HEK293 (cell line): ENCODE data around the gene CDC42BPA.

Experiments
- CTCF ChIA-PET: fragments of 350-600 bp; formaldehyde crosslinking; extraction: SDS; loops from one replicate; lab custom pipeline; 2021; ENCODE audit warnings: antibody characterized with exemption; lab: Yijun Ruan, JAX
- POLR2A ChIA-PET: fragments of 300-600 bp; formaldehyde crosslinking; extraction: SDS; loops from one replicate; lab custom pipeline; 2020; ENCODE audit warnings: antibody characterized with exemption, inconsistent platforms; lab: Yijun Ruan, JAX
- H3K27ac ChIP-seq: fragments of 200-500 bp; sonication (Bioruptor generic); 2 replicates; pipeline ENCODE4 v1.5.1; 2014; ENCODE audit warnings: low read depth, low read length, control low read depth, inconsistent platforms; ENCODE audit errors: extremely low read depth
- H3K36me3 ChIP-seq, 2 experiments: fragments of 200-500 bp in 1 of 2; sonication (Bioruptor generic) in 1 of 2; 1 replicate in 1 of 2; 2 replicates in 1 of 2; pipeline ENCODE4 v1.5.1; 2014 to 2017; ENCODE audit warnings: inconsistent platforms in 2 of 2, low read length in 2 of 2; ENCODE audit not compliant: control insufficient read depth in 2 of 2, insufficient read depth in 1 of 2
- H3K4me1 ChIP-seq: fragments of 200-500 bp; sonication (Bioruptor generic); 2 replicates; pipeline ENCODE4 v1.5.1; 2014; ENCODE audit warnings: mild to moderate bottlenecking, low read length, inconsistent platforms; ENCODE audit not compliant: control insufficient read depth, insufficient read depth
- H3K4me3 ChIP-seq: 2 replicates; pipeline ENCODE4 v1.5.1; 2011; ENCODE audit warnings: low read depth, mild to moderate bottlenecking, control low read depth, low read length, moderate library complexity
- H3K9me3 ChIP-seq: fragments of 200-500 bp; sonication (Bioruptor generic); 2 replicates; pipeline ENCODE4 v1.5.1; 2014; ENCODE audit warnings: low read depth, low read length, inconsistent platforms; ENCODE audit not compliant: control insufficient read depth, insufficient read depth
- HIC1 ChIP-seq: fragments of 450-650 bp; formaldehyde crosslinking; IDR thresholded peaks from 2 replicates; pipeline ENCODE4 v1.5.1; 2016; ENCODE audit warnings: missing biosample characterization, missing genetic modification characterization
- HOXC10 ChIP-seq: sonication (generic); formaldehyde crosslinking; IDR thresholded peaks from 2 replicates; pipeline ENCODE4 v1.8.1; 2023; ENCODE audit warnings: mild to moderate bottlenecking, missing genetic modification reagents
- OSR2 ChIP-seq: fragments of 450-650 bp; formaldehyde crosslinking; IDR thresholded peaks from 2 replicates; pipeline ENCODE4 v1.5.1; 2016; ENCODE audit warnings: missing biosample characterization, missing genetic modification characterization
- PRDM1 ChIP-seq: fragments of 450-650 bp; formaldehyde crosslinking; IDR thresholded peaks from 2 replicates; pipeline ENCODE4; 2016; ENCODE audit warnings: missing biosample characterization, missing genetic modification characterization
- PRDM10 ChIP-seq: fragments of 450-650 bp; formaldehyde crosslinking; IDR thresholded peaks from 2 replicates; pipeline ENCODE4 v1.5.1; 2016; ENCODE audit warnings: missing biosample characterization, missing genetic modification characterization
- ZEB2 ChIP-seq: fragments of 450-650 bp; formaldehyde crosslinking; IDR thresholded peaks from 2 replicates; pipeline ENCODE4 v1.5.1; 2016; ENCODE audit warnings: missing biosample characterization, missing genetic modification characterization
- ZFP3 ChIP-seq: fragments of 450-650 bp; formaldehyde crosslinking; IDR thresholded peaks from 2 replicates; pipeline ENCODE4 v1.5.1; 2016; ENCODE audit warnings: low read depth, missing biosample characterization, missing genetic modification characterization
- ZNF16 ChIP-seq: fragments of 450-650 bp; formaldehyde crosslinking; IDR thresholded peaks from 2 replicates; pipeline ENCODE4 v1.5.1; 2016; ENCODE audit warnings: low read depth, missing biosample characterization, missing genetic modification characterization
- ZNF175 ChIP-seq: fragments of 450-650 bp; formaldehyde crosslinking; IDR thresholded peaks from 2 replicates; pipeline ENCODE4 v1.5.1; 2016; ENCODE audit warnings: missing biosample characterization, missing genetic modification characterization
- ZNF18 ChIP-seq: fragments of 450-650 bp; formaldehyde crosslinking; IDR thresholded peaks from 2 replicates; pipeline ENCODE4 v1.5.1; 2016; ENCODE audit warnings: missing biosample characterization, missing genetic modification characterization
- ZNF24 ChIP-seq: fragments of 450-650 bp; formaldehyde crosslinking; IDR thresholded peaks from 2 replicates; pipeline ENCODE4 v1.5.1; 2016; ENCODE audit warnings: missing biosample characterization, missing genetic modification characterization
- ZNF248 ChIP-seq: fragments of 450-650 bp; formaldehyde crosslinking; IDR thresholded peaks from 2 replicates; pipeline ENCODE4 v1.5.1; 2017; ENCODE audit warnings: missing biosample characterization, missing genetic modification characterization
- ZNF560 ChIP-seq: fragments of 450-650 bp; formaldehyde crosslinking; IDR thresholded peaks from 2 replicates; pipeline ENCODE4 v1.5.1; 2017; ENCODE audit warnings: missing biosample characterization, missing genetic modification characterization, borderline replicate concordance
- ZNF791 ChIP-seq: fragments of 450-650 bp; formaldehyde crosslinking; IDR thresholded peaks from 2 replicates; pipeline ENCODE4 v1.5.1; 2016; ENCODE audit warnings: missing biosample characterization, missing genetic modification characterization
- ZNF792 ChIP-seq: fragments of 450-650 bp; formaldehyde crosslinking; IDR thresholded peaks from 2 replicates; pipeline ENCODE4 v1.5.1; 2016; ENCODE audit warnings: missing biosample characterization, missing genetic modification characterization
- TF ChIP-seq, protein P1 (sequence below): fragments of 450-650 bp; formaldehyde crosslinking; IDR thresholded peaks from 2 replicates; pipeline ENCODE4 v1.5.1; 2016; ENCODE audit warnings: missing biosample characterization, missing genetic modification characterization

Gene CDC42BPA

GRCh38 chr1:226957714-226958113 is 360.6 kb downstream of the CDC42BPA start (continued):
- TF ChIP-seq ZNF791 (no peak), ZNF24 (tag by site-specific recombination) (no peak), HOXC10 (CRISPR knock-in tag) (no peak)

DNA sequence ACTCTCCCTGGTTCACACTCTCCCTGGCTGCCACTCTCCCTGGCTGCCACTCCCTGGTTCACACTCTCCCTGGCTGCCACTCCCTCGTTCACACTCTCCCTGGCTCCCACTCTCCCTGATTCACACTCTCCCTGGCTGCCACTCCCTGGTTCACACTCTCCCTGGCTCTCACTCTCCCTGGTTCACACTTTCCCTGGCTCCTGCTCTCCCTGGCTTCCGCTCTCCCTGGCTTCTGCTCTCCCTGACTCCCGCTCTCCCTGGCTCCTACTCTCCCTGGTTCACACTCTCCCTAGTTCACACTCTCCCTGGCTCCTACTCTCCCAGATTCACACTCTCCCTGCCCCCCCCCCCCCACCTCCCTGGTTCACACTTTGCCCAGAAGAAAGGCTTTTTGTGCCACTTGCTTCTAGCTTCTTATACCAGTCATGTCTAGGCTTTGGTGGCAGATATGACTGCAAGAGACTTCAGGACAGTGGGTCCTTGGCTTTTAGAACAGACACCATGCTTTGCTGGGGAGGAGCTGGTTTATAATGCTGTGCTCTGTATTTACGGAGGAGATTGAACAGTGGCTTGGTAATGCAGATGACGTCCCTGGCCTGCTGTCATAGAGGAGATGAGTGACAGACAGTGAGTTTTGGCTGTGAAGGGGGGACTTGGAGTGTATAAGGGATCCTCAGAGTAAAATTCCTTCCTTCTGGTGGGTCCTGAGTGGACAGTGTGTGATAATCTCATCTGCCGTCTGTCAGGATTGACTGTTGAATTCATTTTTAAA is 361.2 kb downstream of the CDC42BPA start:
- TF ChIP-seq ZFP3 (tag by site-specific recombination) (no peak), PRDM10 (tag by site-specific recombination) (no peak), OSR2 (tag by site-specific recombination) (no peak), PRDM1 (tag by site-specific recombination) (peak; percentile 96), ZNF16 (tag by site-specific recombination) (no peak), ZNF560 (tag by site-specific recombination) (peak; percentile 26; the same call in 1 of the 2 replicates), ZEB2 (tag by site-specific recombination) (no peak), ZNF792 (no peak), HIC1 (no peak), ZNF248 (tag by site-specific recombination) (no peak), ZNF18 (peak; percentile 100), ZNF175 (no peak)
- TF ChIP-seq, protein P1, sequence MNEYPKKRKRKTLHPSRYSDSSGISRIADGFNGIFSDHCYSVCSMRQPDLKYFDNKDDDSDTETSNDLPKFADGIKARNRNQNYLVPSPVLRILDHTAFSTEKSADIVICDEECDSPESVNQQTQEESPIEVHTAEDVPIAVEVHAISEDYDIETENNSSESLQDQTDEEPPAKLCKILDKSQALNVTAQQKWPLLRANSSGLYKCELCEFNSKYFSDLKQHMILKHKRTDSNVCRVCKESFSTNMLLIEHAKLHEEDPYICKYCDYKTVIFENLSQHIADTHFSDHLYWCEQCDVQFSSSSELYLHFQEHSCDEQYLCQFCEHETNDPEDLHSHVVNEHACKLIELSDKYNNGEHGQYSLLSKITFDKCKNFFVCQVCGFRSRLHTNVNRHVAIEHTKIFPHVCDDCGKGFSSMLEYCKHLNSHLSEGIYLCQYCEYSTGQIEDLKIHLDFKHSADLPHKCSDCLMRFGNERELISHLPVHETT: no peak
- TF ChIP-seq, all 188 proteins: peak for 3
- no peak overlapping the region for H3K4me3 ChIP-seq
- CTCF ChIA-PET: no interaction called here
- H3K27ac ChIP-seq: no peak overlapping the region
- no peaks in the 10 kb centered on the region for H3K9me3 ChIP-seq
- no peaks in the 10 kb centered on the region for H3K4me1 ChIP-seq
- peaks cover 0 to 5% of the 10 kb centered on the region in 2 experiments; a peak in 1 of 3 replicates for H3K36me3 ChIP-seq
- POLR2A ChIA-PET: no interaction called here
